Sigmoid colon (tissue), 7 donors: ENCODE results near the gene NKAIN4. TPM values are rescaled to one million over a fixed set of nuclear protein-coding genes. Genes with fewer than 3 reads are reported as not detected.

ENCODE experiments used
- DNase-seq: peaks from one replicate; pipeline ENCODE4 v3.0.0-alpha.2; 2019
- H3K27ac ChIP-seq, 4 donors: fragments of 200-600 bp; sonication (generic); one replicate each; pipeline ENCODE4 v1.5.1; 2016 to 2019; ENCODE audit warnings: mild to moderate bottlenecking in 1 of 4
- H3K27me3 ChIP-seq, 3 donors: fragments of 200-600 bp; sonication (generic); one replicate each; pipeline ENCODE4 v1.5.1; 2019; ENCODE audit warnings: mild to moderate bottlenecking in 1 of 3
- H3K36me3 ChIP-seq, 4 donors: fragments of 200-600 bp; sonication (generic); one replicate each; pipeline ENCODE4 v1.5.1; 2016 to 2019
- H3K4me1 ChIP-seq, 4 donors: fragments of 200-600 bp; sonication (generic); one replicate each; pipeline ENCODE4 v1.5.1; 2017 to 2019
- H3K4me3 ChIP-seq, 4 donors: fragments of 200-600 bp; sonication (generic); one replicate each; pipeline ENCODE4 v1.5.1; 2017 to 2019; ENCODE audit warnings: mild to moderate bottlenecking in 2 of 4, moderate library complexity in 1 of 4
- H3K9me3 ChIP-seq, 4 donors: fragments of 200-600 bp in 3 of 4; sonication (generic) in 3 of 4; one replicate each; pipeline versions ENCODE4 v1.5.1 to v1.6.1; 2013 to 2019
- CTCF ChIP-seq, 4 experiments: fragments of 450-650 bp in 3 of 4; fragments of 200-600 bp in 1 of 4; IDR thresholded peaks; one replicate each; pipeline ENCODE4 v1.5.1; 2016 to 2019; ENCODE audit warnings: antibody characterized with exemption in 4 of 4, mild to moderate bottlenecking in 3 of 4, moderate library complexity in 2 of 4
- EP300 ChIP-seq, 4 donors: sonication (generic); formaldehyde crosslinking; IDR thresholded peaks; one replicate each; pipeline ENCODE4 v1.6.1; 2017; ENCODE audit warnings: antibody characterized with exemption in 4 of 4
- POLR2A ChIP-seq, 2 donors: fragments of 450-650 bp; IDR thresholded peaks; one replicate each; pipeline ENCODE4 v1.6.1; 2016; ENCODE audit warnings: antibody characterized with exemption in 2 of 2, mild to moderate bottlenecking in 2 of 2, moderate library complexity in 2 of 2
- POLR2AphosphoS5 ChIP-seq, 4 donors: sonication (generic); formaldehyde crosslinking; IDR thresholded peaks; one replicate each; pipeline ENCODE4 v1.6.1; 2017; ENCODE audit warnings: antibody characterized with exemption in 4 of 4
- WGBS, 2 donors: extraction: QIAGEN DNeasy Blood & Tissue Kit; methylation state at CpG; one replicate each; pipeline ENCODE4 v1.1.7; 2013; 5-methylcytosine and 5-hydroxymethylcytosine counted together
- intact Hi-C: fragments of 100-400 bp; cut with DNase I; formaldehyde crosslinking; loops from one replicate; pipeline ENCODE4 v1.15.1; 2023
- polyA plus RNA-seq, 3 donors: library from polyadenylated mRNA; stranded (reverse); fragments of 200-250 nt; gene quantifications; one replicate each; pipeline ENCODE4 v1.2.3, GENCODE V29; 2013
- total RNA-seq, 4 donors: library from RNA; depleted of rRNA; stranded (reverse); fragments of >200 nt; gene quantifications; one replicate each; pipeline ENCODE4 v1.1.0, GENCODE V29; 2016
- donor health status: healthy with polysubstance abuse.
- donor health status: Bipolar disorder and iron deficiency.
- donor health status: healthy.

NKAIN4 gene
- total and polyA plus RNA-seq, 7 donors: 0.33 to 4.4 (median 0.95) TPM; not detected in 2

- Histone ChIP-seq H3K27ac (no peak overlapping the region), H3K36me3 (no peaks in the 10 kb centered on the region), H3K4me1 (no peaks in the 10 kb centered on the region), H3K27me3 (peaks cover 6 to 67% (median 42%) of the 10 kb centered on the region in 3 donors), H3K4me3 (no peak overlapping the region), H3K9me3 (no peaks in the 10 kb centered on the region)
- 74 to 78% methylated on average over 12 of the region's 12 CpGs for WGBS, 2 donors
- intact Hi-C loops: no loop called here
- TF ChIP-seq POLR2AphosphoS5 (IDR thresholded peaks at IDR 0.05) (no peak), EP300 (IDR thresholded peaks at IDR 0.05) (no peak), POLR2A (IDR thresholded peaks at IDR 0.05) (no peak), CTCF (IDR thresholded peaks at IDR 0.05) (no peak)
- DNase-seq: no peak
Observed at GRCh38 chr20:63265891-63266515, 11.7 kb upstream of the NKAIN4 start.

- WGBS, 2 donors: 62 to 74% methylated on average over 14 of the region's 14 CpGs
- intact Hi-C loops: no loop called here
- Histone ChIP-seq H3K36me3 (no peaks in the 10 kb centered on the region), H3K9me3 (no peaks in the 10 kb centered on the region), H3K4me3 (no peak overlapping the region), H3K4me1 (no peaks in the 10 kb centered on the region), H3K27ac (no peak overlapping the region), H3K27me3 (peaks cover 6 to 79% (median 51%) of the 10 kb centered on the region in 3 donors)
- no peak for DNase-seq
- TF ChIP-seq CTCF (IDR thresholded peaks at IDR 0.05) (no peak), POLR2AphosphoS5 (IDR thresholded peaks at IDR 0.05) (no peak), EP300 (IDR thresholded peaks at IDR 0.05) (no peak), POLR2A (IDR thresholded peaks at IDR 0.05) (no peak)
Observed at GRCh38 chr20:63264519-63264918, 10.3 kb upstream of the NKAIN4 start.

GRCh38 chr20:63264000-63264399 lies 9.7 kb upstream of the NKAIN4 start:
- Histone ChIP-seq H3K4me3 (no peak overlapping the region), H3K27me3 (peaks cover 6 to 85% (median 55%) of the 10 kb centered on the region in 3 donors), H3K27ac (no peak overlapping the region), H3K9me3 (no peaks in the 10 kb centered on the region), H3K4me1 (no peaks in the 10 kb centered on the region), H3K36me3 (no peaks in the 10 kb centered on the region)
- 93% methylated on average over 10 of the region's 10 CpGs for WGBS, 2 donors
- intact Hi-C loops: no loop called here
- TF ChIP-seq POLR2A (IDR thresholded peaks at IDR 0.05) (no peak), CTCF (IDR thresholded peaks at IDR 0.05) (no peak), EP300 (IDR thresholded peaks at IDR 0.05) (no peak), POLR2AphosphoS5 (IDR thresholded peaks at IDR 0.05) (no peak)
- no peak for DNase-seq

- Histone ChIP-seq H3K27me3 (peaks cover 6 to 80% (median 50%) of the 10 kb centered on the region in 3 donors), H3K27ac (no peak overlapping the region), H3K9me3 (no peaks in the 10 kb centered on the region), H3K36me3 (no peaks in the 10 kb centered on the region), H3K4me3 (no peak overlapping the region), H3K4me1 (no peaks in the 10 kb centered on the region)
- intact Hi-C loops: no loop called here
- 24 to 68% methylated on average over 9 of the region's 9 CpGs for WGBS, 2 donors
- DNase-seq: no peak
- TF ChIP-seq CTCF (IDR thresholded peaks at IDR 0.05): no peak
- TF ChIP-seq POLR2AphosphoS5 (IDR thresholded peaks at IDR 0.05): no peak
- TF ChIP-seq EP300 (IDR thresholded peaks at IDR 0.05): no peak
- no peak for TF ChIP-seq POLR2A (IDR thresholded peaks at IDR 0.05)
Observed at GRCh38 chr20:63262836-63263235, 8.6 kb upstream of the NKAIN4 start.
